ENCODE results near the gene MYOT. TPM values are rescaled to one million over a fixed set of nuclear protein-coding genes. Genes with fewer than 3 reads are reported as not detected.
"Not testable (repeated sequence)": the region's sequence is repeated elsewhere in the genome, so short reads cannot be mapped to it uniquely, and the experiment has no call there.

The MYOT gene
- total RNA-seq, 1 experiment from 2014 or later = not detected

DNA sequence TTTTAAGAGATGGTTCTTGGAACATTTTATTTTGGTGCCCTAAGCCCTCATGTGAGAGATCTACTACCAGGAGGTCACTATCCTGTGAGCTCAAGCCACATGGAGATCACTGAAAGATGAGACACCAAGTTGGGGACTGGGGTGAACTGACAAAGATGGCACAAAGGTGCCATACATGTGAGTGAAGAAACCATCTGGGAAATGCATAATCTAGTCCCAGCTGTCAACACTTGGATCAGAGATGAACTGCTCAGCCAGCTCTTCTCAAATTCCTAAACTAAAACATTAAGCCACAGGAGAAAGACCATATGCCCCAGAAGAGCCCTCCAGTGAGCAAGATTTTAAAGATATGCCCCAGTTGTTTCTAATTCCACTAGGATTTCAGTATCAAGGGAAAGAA is 22.2 kb upstream of the MYOT start:
- DNase-seq = no peak
- no peaks in the 10 kb centered on the region for H4K20me1 ChIP-seq (ENCODE audit: insufficient read depth)
- TF ChIP-seq, protein P1, sequence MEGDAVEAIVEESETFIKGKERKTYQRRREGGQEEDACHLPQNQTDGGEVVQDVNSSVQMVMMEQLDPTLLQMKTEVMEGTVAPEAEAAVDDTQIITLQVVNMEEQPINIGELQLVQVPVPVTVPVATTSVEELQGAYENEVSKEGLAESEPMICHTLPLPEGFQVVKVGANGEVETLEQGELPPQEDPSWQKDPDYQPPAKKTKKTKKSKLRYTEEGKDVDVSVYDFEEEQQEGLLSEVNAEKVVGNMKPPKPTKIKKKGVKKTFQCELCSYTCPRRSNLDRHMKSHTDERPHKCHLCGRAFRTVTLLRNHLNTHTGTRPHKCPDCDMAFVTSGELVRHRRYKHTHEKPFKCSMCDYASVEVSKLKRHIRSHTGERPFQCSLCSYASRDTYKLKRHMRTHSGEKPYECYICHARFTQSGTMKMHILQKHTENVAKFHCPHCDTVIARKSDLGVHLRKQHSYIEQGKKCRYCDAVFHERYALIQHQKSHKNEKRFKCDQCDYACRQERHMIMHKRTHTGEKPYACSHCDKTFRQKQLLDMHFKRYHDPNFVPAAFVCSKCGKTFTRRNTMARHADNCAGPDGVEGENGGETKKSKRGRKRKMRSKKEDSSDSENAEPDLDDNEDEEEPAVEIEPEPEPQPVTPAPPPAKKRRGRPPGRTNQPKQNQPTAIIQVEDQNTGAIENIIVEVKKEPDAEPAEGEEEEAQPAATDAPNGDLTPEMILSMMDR (conservative IDR thresholded peaks at IDR 0.05) = no peak
- TF ChIP-seq EZH2 (IDR thresholded peaks at IDR 0.05; ENCODE audit: low read depth) = no peak
- CTCF ChIA-PET = no interaction called here
- no peaks in the 10 kb centered on the region for H3K36me3 ChIP-seq (ENCODE audit: low read depth)
- no peak overlapping the region for H3K4me3 ChIP-seq
- H3K9me3 ChIP-seq (ENCODE audit: insufficient read depth, low read depth) = no peaks in the 10 kb centered on the region
- intact Hi-C loops (cut with micrococcal nuclease; ENCODE audit: unreplicated experiment) = no loop called here
- POLR2A ChIA-PET (ENCODE audit: unreplicated experiment) = no interaction called here
- no peak overlapping the region for H3K27ac ChIP-seq
- H3K79me2 ChIP-seq (ENCODE audit: low read depth) = no peaks in the 10 kb centered on the region
- no peaks in the 10 kb centered on the region for H3F3A ChIP-seq (ENCODE audit: insufficient read depth, low read depth)
- no peak overlapping the region for H2AFZ ChIP-seq
- no TSS peak for BruUV-seq (replicated peaks)
- no peak overlapping the region for H3K4me2 ChIP-seq
- H3K9me2 ChIP-seq (ENCODE audit: insufficient read depth) = no peaks in the 10 kb centered on the region
- no peaks in the 10 kb centered on the region for H3K27me3 ChIP-seq (ENCODE audit: insufficient read depth, low read depth)
- H3K4me1 ChIP-seq (replicated peaks; ENCODE audit: insufficient read depth) = no peaks in the 10 kb centered on the region

DNA sequence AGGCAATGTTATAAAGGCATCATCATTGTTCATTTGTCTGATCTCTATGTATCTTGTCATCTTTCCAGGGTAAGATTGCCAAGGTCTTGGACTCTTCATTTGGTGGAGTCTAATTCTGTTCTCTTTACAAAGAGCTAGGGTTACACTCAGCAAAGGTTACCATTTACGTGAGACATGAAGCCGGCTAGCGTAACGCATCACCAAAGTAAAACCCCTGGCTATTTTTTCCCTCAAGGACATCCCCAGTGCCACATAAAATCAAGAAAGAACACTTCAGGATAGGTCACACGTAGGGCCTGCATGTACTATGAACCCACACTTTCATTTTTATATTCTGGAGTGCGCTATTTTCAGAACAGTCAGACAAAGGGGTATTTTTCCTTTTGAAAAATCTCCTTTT is 20.0 kb upstream of the MYOT start:
- H3K79me2 ChIP-seq (ENCODE audit: low read depth) = no peaks in the 10 kb centered on the region
- H4K20me1 ChIP-seq (ENCODE audit: insufficient read depth) = no peaks in the 10 kb centered on the region
- H3F3A ChIP-seq (ENCODE audit: insufficient read depth, low read depth) = no peaks in the 10 kb centered on the region
- H3K4me3 ChIP-seq = no peak overlapping the region
- no peaks in the 10 kb centered on the region for H3K9me3 ChIP-seq (ENCODE audit: insufficient read depth, low read depth)
- no peaks in the 10 kb centered on the region; the same call in 1 of the 2 replicates for H3K9me2 ChIP-seq (ENCODE audit: insufficient read depth)
- CTCF ChIA-PET = no interaction called here
- intact Hi-C loops (cut with micrococcal nuclease; ENCODE audit: unreplicated experiment) = no loop called here
- H3K4me1 ChIP-seq (replicated peaks; ENCODE audit: insufficient read depth) = no peaks in the 10 kb centered on the region
- H2AFZ ChIP-seq = no peak overlapping the region
- POLR2A ChIA-PET (ENCODE audit: unreplicated experiment) = no interaction called here
- DNase-seq = no peak
- H3K27ac ChIP-seq = no peak overlapping the region
- no TSS peak for BruUV-seq (replicated peaks)
- H3K4me2 ChIP-seq = no peak overlapping the region
- H3K36me3 ChIP-seq (ENCODE audit: low read depth) = no peaks in the 10 kb centered on the region
- TF ChIP-seq EZH2 (IDR thresholded peaks at IDR 0.05; ENCODE audit: low read depth) = no peak
- TF ChIP-seq, protein P1 (conservative IDR thresholded peaks at IDR 0.05) = no peak
- no peaks in the 10 kb centered on the region for H3K27me3 ChIP-seq (ENCODE audit: insufficient read depth, low read depth)

DNA sequence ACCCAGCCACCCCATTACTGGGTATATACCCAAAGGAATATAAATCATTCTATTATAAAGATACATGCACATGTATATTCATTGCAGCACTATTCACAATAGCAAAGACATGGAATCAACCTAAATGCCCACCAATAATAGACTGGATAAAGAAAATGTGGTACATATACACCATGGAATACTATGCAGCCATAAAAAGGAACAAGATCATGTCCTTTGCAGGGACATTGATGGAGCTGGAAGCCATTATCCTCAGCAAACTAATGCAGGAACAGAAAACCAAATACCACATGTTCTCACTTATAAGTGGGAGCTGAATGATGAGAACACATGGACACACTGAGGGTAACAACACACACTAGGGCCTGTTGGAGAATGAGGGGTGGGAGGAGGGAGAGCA is 14.5 kb upstream of the MYOT start:
- H3K79me2 ChIP-seq (ENCODE audit: low read depth); DNase-seq; H3K9me3 ChIP-seq (ENCODE audit: insufficient read depth, low read depth); H3K36me3 ChIP-seq (ENCODE audit: low read depth); intact Hi-C loops (cut with micrococcal nuclease; ENCODE audit: unreplicated experiment); H3F3A ChIP-seq (ENCODE audit: insufficient read depth, low read depth); H3K9me2 ChIP-seq (ENCODE audit: insufficient read depth); H4K20me1 ChIP-seq (ENCODE audit: insufficient read depth); H3K4me3 ChIP-seq; H2AFZ ChIP-seq; H3K4me1 ChIP-seq (replicated peaks; ENCODE audit: insufficient read depth); H3K27ac ChIP-seq; CTCF ChIA-PET; H3K4me2 ChIP-seq; BruUV-seq (replicated peaks); H3K27me3 ChIP-seq (ENCODE audit: insufficient read depth, low read depth): not testable (repeated sequence)
- POLR2A ChIA-PET (ENCODE audit: unreplicated experiment) = interaction anchor here (0.7 kb wide), 1 partner anchor 111 kb away, joined by 6 read pairs; no protein-coding TSS in a partner anchor

DNA sequence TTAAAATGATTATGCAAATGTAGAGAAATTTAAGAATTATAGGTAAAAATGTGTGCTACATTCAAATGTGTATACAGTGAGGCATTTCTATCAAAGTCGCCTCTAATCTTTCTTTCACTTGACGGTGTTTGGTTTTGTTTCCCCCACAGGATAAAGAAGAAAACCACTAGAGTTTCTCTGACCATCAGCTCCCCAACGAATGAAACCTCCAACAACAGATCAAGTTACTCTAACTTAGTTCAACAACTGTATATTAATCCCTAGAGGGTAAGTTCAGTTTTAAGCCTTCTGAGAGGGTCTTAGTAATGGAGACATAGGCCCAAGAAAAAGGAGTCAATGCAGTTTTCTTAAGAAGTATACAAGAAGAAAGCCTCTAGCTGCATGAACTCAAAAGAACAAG is 11.5 kb upstream of the MYOT start:
- no peak overlapping the region for H3K4me2 ChIP-seq
- H3K4me3 ChIP-seq = no peak overlapping the region
- intact Hi-C loops (cut with micrococcal nuclease; ENCODE audit: unreplicated experiment) = no loop called here
- CTCF ChIA-PET = no interaction called here
- DNase-seq = no peak
- POLR2A ChIA-PET (ENCODE audit: unreplicated experiment) = no interaction called here
- H3K36me3 ChIP-seq (ENCODE audit: low read depth) = no peaks in the 10 kb centered on the region
- no peaks in the 10 kb centered on the region for H3K9me3 ChIP-seq (ENCODE audit: insufficient read depth, low read depth)
- no peak overlapping the region for H2AFZ ChIP-seq
- H3K79me2 ChIP-seq (ENCODE audit: low read depth) = no peaks in the 10 kb centered on the region
- H3K4me1 ChIP-seq (replicated peaks; ENCODE audit: insufficient read depth) = no peaks in the 10 kb centered on the region
- BruUV-seq (replicated peaks) = no TSS peak
- H3K27me3 ChIP-seq (ENCODE audit: insufficient read depth, low read depth) = no peaks in the 10 kb centered on the region
- H3K9me2 ChIP-seq (ENCODE audit: insufficient read depth) = no peaks in the 10 kb centered on the region; the same call in 1 of the 2 replicates
- TF ChIP-seq, protein P1 (conservative IDR thresholded peaks at IDR 0.05) = no peak
- TF ChIP-seq EZH2 (IDR thresholded peaks at IDR 0.05; ENCODE audit: low read depth) = no peak
- H3K27ac ChIP-seq = no peak overlapping the region
- no peaks in the 10 kb centered on the region for H4K20me1 ChIP-seq (ENCODE audit: insufficient read depth)
- H3F3A ChIP-seq (ENCODE audit: insufficient read depth, low read depth) = no peaks in the 10 kb centered on the region
